Colonic mucosa (tissue), 4 donors: ENCODE measurements around the gene PLXNA4. TPM values are rescaled to one million over a fixed set of nuclear protein-coding genes. Genes with fewer than 3 reads are reported as not detected.

Experiments used
- DNase-seq: peaks from one replicate; pipeline ENCODE4 v3.0.0-alpha.2; 2020
- H3K27ac ChIP-seq: fragments of 200-600 bp; one replicate; pipeline ENCODE4 v1.8.0; 2021
- H3K27me3 ChIP-seq: fragments of 200-600 bp; one replicate; pipeline ENCODE4 v1.8.0; 2021
- H3K36me3 ChIP-seq: fragments of 200-600 bp; one replicate; pipeline ENCODE4 v1.8.0; 2021
- H3K4me1 ChIP-seq: fragments of 200-600 bp; one replicate; pipeline ENCODE4 v1.8.0; 2021; ENCODE audit warnings: mild to moderate bottlenecking
- H3K4me3 ChIP-seq: fragments of 200-600 bp; one replicate; pipeline ENCODE4 v1.8.0; 2021
- H3K9ac ChIP-seq, 2 donors: one replicate each; pipeline ENCODE4 v1.7.0; 2013; ENCODE audit warnings: control low read depth in 2 of 2, low read depth in 2 of 2, low read length in 2 of 2
- H3K9me3 ChIP-seq: fragments of 200-600 bp; one replicate; pipeline ENCODE4 v1.8.0; 2021
- intact Hi-C: fragments of 100-400 bp; cut with DNase I; formaldehyde crosslinking; loops from one replicate; pipeline ENCODE4 v1.14.1; 2022
- total RNA-seq, 2 donors: library from RNA; stranded (reverse); fragmentation: NEBNext Ultra II Directional in 1 of 2; extraction: Animal tissue kit (Norgen Biotek cat#: 25700) in 1 of 2; gene quantifications; one replicate each; pipeline ENCODE4 v1.2.1, GENCODE V29; 2021
- TF ChIP-seq, protein P1 (sequence below): fragments of 200-600 bp; IDR thresholded peaks from one replicate; pipeline ENCODE4 v1.8.0; 2022; ENCODE audit warnings: antibody characterized with exemption, mild to moderate bottlenecking
- donor health status: healthy.
- donor health status: DM: no; HTN: no; CAD: no.
- donor health status: DM: no; HTN: no; CAD: no.

PLXNA4 gene
- total RNA-seq, 2 donors from 2014 or later = 0.15 to 0.77 TPM

GRCh38 chr7:132499065-132499464 is 77.2 kb downstream of the PLXNA4 start:
- H3K9me3 ChIP-seq = no peaks in the 10 kb centered on the region
- no peak for DNase-seq
- no peak overlapping the region for H3K27ac ChIP-seq
- H3K4me1 ChIP-seq = no peaks in the 10 kb centered on the region
- TF ChIP-seq, protein P1, sequence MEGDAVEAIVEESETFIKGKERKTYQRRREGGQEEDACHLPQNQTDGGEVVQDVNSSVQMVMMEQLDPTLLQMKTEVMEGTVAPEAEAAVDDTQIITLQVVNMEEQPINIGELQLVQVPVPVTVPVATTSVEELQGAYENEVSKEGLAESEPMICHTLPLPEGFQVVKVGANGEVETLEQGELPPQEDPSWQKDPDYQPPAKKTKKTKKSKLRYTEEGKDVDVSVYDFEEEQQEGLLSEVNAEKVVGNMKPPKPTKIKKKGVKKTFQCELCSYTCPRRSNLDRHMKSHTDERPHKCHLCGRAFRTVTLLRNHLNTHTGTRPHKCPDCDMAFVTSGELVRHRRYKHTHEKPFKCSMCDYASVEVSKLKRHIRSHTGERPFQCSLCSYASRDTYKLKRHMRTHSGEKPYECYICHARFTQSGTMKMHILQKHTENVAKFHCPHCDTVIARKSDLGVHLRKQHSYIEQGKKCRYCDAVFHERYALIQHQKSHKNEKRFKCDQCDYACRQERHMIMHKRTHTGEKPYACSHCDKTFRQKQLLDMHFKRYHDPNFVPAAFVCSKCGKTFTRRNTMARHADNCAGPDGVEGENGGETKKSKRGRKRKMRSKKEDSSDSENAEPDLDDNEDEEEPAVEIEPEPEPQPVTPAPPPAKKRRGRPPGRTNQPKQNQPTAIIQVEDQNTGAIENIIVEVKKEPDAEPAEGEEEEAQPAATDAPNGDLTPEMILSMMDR = no peak
- no peak overlapping the region for H3K9ac ChIP-seq
- H3K36me3 ChIP-seq = no peaks in the 10 kb centered on the region
- intact Hi-C loops = no loop called here
- no peak overlapping the region for H3K4me3 ChIP-seq
- no peaks in the 10 kb centered on the region for H3K27me3 ChIP-seq

DNA sequence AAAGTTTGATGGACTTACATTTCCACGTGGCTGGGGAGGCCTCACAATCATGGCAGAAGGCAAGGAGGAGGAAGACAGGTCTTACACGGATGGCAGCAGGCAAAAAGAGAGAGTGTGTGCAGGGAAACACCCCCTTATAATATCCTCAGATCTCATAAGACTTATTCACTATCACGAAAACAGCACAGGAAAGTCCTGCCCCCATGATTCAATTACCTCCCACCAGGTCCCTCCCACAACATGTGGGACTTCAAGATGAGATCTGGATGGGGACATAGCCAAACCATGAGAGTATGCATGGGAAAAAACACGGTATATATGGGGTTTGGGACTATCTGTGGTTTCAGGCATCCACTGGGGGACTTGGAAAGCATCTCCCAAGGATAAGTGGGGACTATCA is 78.0 kb downstream of the PLXNA4 start:
- no peaks in the 10 kb centered on the region for H3K4me1 ChIP-seq

DNA sequence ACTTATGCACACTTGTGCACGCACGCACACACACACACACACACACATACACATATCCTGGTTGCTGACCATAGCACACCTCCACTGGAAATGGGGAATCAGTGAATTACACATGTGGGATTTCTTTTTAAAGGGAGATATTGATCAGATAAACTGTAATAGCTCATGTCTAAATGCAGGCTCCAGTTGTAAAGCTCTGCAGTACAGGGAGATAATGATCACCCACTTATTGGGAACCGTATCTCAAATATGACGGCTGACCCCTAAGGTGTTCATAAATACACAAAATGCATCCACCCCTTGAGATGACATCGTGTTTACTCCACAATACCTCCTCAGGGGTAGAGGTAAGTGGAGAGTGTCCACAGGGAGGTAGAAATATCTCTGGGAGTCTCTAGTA is 79.2 kb downstream of the PLXNA4 start:
- Histone ChIP-seq H3K4me1 (no peaks in the 10 kb centered on the region), H3K9me3 (no peaks in the 10 kb centered on the region), H3K27ac (no peak overlapping the region), H3K36me3 (no peaks in the 10 kb centered on the region), H3K27me3 (no peaks in the 10 kb centered on the region), H3K4me3 (no peak overlapping the region), H3K9ac (no peak overlapping the region)
- intact Hi-C loops = no loop called here
- TF ChIP-seq, protein P1 = no peak
- DNase-seq = no peak

More for the DNA sequence above, 78.0 kb downstream of the PLXNA4 start:
- Histone ChIP-seq H3K36me3 (no peaks in the 10 kb centered on the region), H3K4me3 (no peak overlapping the region), H3K9ac (no peak overlapping the region), H3K27me3 (no peaks in the 10 kb centered on the region), H3K9me3 (no peaks in the 10 kb centered on the region), H3K27ac (no peak overlapping the region)
- DNase-seq = no peak
- TF ChIP-seq, protein P1 = no peak
- intact Hi-C loops = no loop called here

GRCh38 chr7:132495936-132496335 is 80.3 kb downstream of the PLXNA4 start:
- H3K4me1 ChIP-seq = no peaks in the 10 kb centered on the region
- intact Hi-C loops = no loop called here
- H3K36me3 ChIP-seq = no peaks in the 10 kb centered on the region
- no peak for DNase-seq
- H3K27ac ChIP-seq = no peak overlapping the region
- H3K9ac ChIP-seq = no peak overlapping the region
- TF ChIP-seq, protein P1 = no peak
- no peaks in the 10 kb centered on the region for H3K9me3 ChIP-seq
- no peak overlapping the region for H3K4me3 ChIP-seq
- H3K27me3 ChIP-seq = no peaks in the 10 kb centered on the region

DNA sequence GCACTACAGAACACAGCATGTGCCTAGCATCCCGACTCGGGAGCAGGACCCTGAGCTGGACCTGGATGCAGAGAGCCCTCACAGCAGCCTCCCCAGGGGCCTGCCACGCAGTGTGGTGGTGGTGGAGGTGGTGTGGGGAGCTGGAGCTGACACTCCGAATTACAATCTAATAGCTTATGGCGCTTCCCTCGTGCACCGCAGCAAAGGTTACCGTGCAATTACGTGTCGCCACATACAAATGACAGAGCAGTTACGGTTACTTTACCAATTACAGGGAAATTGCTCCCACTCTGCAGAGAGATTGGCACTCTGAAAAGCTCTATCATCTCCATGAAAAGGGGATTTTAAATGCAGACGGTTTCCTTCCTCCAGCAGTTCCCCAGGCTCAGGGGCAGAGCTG is 81.8 kb downstream of the PLXNA4 start:
- DNase-seq = no peak
- intact Hi-C loops = no loop called here
- Histone ChIP-seq H3K27ac (no peak overlapping the region), H3K36me3 (no peaks in the 10 kb centered on the region), H3K9ac (no peak overlapping the region), H3K9me3 (no peaks in the 10 kb centered on the region), H3K27me3 (no peaks in the 10 kb centered on the region), H3K4me3 (no peak overlapping the region), H3K4me1 (no peaks in the 10 kb centered on the region)
- TF ChIP-seq, protein P1 = no peak
